OCI-LY1 (cell line): ENCODE results near the gene PREX1.

Source experiments
- EZH2 ChIP-seq: fragments of 200-600 bp; sonication (generic), shearing (Covaris generic); IDR thresholded peaks from 2 replicates; pipeline ENCODE4 v1.8.0; 2017; ENCODE audit warnings: borderline replicate concordance, mixed run types, mild to moderate bottlenecking, antibody characterized with exemption, low read length, moderate library complexity, mixed read lengths
- TF ChIP-seq, protein P1 (sequence below): fragments of 200-600 bp; sonication (generic), shearing (Covaris generic); IDR thresholded peaks from 2 replicates; pipeline ENCODE4 v1.5.1; 2017; ENCODE audit warnings: mild to moderate bottlenecking, antibody characterized with exemption, low read length, moderate library complexity, mixed read lengths

DNA sequence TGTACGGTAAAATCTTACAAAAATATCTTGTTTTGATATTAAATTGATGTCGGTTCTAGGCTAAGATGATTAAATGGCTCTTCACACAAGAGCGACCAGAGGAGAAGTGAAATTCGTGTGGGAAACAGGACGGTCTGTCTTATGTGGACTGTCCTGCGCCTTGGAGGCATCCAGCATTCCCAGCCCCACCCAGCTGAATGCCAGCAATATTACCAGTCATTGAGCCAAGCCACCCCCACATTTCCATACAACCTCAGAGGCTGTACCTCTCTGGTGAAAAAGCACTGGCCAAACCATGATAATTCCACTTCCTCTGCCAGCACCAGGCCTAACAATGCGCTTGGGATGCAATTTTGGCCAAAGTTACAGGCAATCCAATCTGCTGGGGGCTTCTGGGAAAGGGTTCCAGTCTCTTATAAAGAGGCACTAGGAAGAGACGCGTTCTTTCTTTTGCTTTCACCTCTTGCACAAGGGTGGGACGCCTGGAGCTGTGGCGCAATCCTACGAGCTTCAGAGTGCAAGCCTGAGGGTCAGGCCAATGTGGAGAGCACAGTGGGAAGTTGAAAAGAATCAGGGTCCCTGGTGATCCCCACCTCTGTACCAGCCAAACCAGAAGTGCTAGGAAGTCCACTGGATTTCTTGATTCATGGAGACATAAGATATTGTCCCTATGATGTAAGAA lies 213.1 kb downstream of the PREX1 start:
- TF ChIP-seq, protein P1, sequence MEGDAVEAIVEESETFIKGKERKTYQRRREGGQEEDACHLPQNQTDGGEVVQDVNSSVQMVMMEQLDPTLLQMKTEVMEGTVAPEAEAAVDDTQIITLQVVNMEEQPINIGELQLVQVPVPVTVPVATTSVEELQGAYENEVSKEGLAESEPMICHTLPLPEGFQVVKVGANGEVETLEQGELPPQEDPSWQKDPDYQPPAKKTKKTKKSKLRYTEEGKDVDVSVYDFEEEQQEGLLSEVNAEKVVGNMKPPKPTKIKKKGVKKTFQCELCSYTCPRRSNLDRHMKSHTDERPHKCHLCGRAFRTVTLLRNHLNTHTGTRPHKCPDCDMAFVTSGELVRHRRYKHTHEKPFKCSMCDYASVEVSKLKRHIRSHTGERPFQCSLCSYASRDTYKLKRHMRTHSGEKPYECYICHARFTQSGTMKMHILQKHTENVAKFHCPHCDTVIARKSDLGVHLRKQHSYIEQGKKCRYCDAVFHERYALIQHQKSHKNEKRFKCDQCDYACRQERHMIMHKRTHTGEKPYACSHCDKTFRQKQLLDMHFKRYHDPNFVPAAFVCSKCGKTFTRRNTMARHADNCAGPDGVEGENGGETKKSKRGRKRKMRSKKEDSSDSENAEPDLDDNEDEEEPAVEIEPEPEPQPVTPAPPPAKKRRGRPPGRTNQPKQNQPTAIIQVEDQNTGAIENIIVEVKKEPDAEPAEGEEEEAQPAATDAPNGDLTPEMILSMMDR = no peak
- TF ChIP-seq EZH2 = no peak
